IPS DF 4.7 (cell line): ENCODE data around the gene CDH5.
"Not testable (repeated sequence)": the region's sequence is repeated elsewhere in the genome, so short reads cannot be mapped to it uniquely, and the experiment has no call there.

Experiments used
- DNase-seq: peaks from one replicate; pipeline ENCODE4 v3.0.0-alpha.2; 2013; ENCODE audit warnings: low spot score; ENCODE audit errors: extremely low read depth

CDH5 gene

GRCh38 chr16:66434619-66435430 is 68.3 kb downstream of the CDH5 start:
- no peak for DNase-seq

GRCh38 chr16:66435896-66436295 is 69.4 kb downstream of the CDH5 start:
- DNase-seq, result no peak

- DNase-seq, result no peak
Measured at GRCh38 chr16:66437391-66437945, 71.0 kb downstream of the CDH5 start.

- DNase-seq, result no peak
Measured at GRCh38 chr16:66438536-66438935, 72.0 kb downstream of the CDH5 start.

GRCh38 chr16:66439051-66439730 is 72.7 kb downstream of the CDH5 start:
- no peak for DNase-seq

- no peak for DNase-seq
Measured at GRCh38 chr16:66440271-66440802, 73.8 kb downstream of the CDH5 start.

GRCh38 chr16:66440970-66441369 is 74.5 kb downstream of the CDH5 start:
- no peak for DNase-seq

GRCh38 chr16:66441586-66442375 is 75.3 kb downstream of the CDH5 start:
- no peak for DNase-seq

GRCh38 chr16:66442502-66443268 is 76.2 kb downstream of the CDH5 start:
- no peak for DNase-seq

- DNase-seq, result no peak
Measured at GRCh38 chr16:66443269-66443652, 76.8 kb downstream of the CDH5 start.

GRCh38 chr16:66444049-66444481 is 77.6 kb downstream of the CDH5 start:
- no peak for DNase-seq

- DNase-seq, result no peak
Measured at GRCh38 chr16:66446737-66447136, 80.2 kb downstream of the CDH5 start.

- DNase-seq, result no peak
Measured at GRCh38 chr16:66447491-66447890, 81.0 kb downstream of the CDH5 start.

GRCh38 chr16:66451548-66451947 is 85.1 kb downstream of the CDH5 start:
- DNase-seq, result no peak

- DNase-seq, result not testable (repeated sequence)
Measured at GRCh38 chr16:66453230-66453629, 86.7 kb downstream of the CDH5 start.
